ENCODE measurements around the gene PCID2.

Gene PCID2

DNA sequence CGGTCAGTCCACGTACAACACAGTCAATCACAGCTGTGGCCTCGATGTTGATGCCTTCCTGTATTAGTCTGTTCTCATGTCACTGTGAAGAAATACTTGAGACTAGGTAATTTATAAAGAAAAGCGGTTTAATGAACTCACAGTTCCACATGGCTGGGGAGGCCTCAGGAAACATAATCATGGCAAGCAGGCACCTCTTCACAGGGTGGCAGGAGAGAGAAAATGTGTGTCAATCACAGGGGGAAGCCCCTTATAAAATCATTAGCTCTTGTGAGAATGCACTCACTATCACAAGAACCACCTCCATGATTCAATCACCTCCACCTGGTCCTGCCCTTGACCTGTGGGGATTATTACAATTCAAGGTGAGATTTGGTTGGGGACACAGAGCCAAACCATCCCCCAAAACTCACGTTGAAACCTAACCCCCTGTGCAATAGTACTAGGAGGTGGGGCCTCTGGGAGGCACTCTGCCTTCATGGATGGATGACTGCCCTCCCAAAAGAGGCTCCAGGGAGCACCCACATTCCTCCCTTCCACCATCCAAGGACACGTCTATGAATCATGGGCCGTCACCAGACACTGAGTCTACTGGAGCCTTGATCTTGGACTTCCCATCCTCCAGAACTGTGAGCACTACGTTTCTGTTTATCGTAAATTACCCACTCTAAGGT, 52.4 kb downstream of the PCID2 start:
- no peak overlapping the region for H3K4me3 ChIP-seq (ENCODE audit: control insufficient read depth, low read depth, low read length)
- no peak for DNase-seq (ENCODE audit: low read depth)
- TF ChIP-seq, protein P1, sequence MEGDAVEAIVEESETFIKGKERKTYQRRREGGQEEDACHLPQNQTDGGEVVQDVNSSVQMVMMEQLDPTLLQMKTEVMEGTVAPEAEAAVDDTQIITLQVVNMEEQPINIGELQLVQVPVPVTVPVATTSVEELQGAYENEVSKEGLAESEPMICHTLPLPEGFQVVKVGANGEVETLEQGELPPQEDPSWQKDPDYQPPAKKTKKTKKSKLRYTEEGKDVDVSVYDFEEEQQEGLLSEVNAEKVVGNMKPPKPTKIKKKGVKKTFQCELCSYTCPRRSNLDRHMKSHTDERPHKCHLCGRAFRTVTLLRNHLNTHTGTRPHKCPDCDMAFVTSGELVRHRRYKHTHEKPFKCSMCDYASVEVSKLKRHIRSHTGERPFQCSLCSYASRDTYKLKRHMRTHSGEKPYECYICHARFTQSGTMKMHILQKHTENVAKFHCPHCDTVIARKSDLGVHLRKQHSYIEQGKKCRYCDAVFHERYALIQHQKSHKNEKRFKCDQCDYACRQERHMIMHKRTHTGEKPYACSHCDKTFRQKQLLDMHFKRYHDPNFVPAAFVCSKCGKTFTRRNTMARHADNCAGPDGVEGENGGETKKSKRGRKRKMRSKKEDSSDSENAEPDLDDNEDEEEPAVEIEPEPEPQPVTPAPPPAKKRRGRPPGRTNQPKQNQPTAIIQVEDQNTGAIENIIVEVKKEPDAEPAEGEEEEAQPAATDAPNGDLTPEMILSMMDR (IDR thresholded peaks at IDR 0.05; ENCODE audit: control insufficient read depth, insufficient read depth, low read depth, low read length, missing control alignments), result no peak

DNA sequence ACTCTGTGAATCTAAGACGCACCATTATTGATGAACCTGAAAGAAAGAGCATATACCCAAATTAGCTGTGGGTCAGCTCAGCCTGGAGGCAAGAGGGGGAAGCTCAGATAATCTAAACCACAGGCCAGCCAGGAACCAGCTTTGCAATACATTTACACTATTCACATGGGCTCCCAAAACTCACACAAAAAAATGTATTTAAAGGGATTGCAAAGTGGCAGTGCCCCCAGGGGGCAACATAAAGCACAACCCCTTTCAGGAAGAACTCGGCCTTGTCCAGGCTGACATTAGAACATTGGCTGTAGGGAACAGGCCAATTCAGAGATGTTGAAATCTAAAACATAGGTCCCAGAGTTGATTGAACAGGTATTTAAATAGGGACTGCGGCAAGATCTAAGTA, 53.3 kb downstream of the PCID2 start:
- H3K4me3 ChIP-seq (ENCODE audit: control insufficient read depth, low read depth, low read length), result no peak overlapping the region
- TF ChIP-seq, protein P1 (IDR thresholded peaks at IDR 0.05; ENCODE audit: control insufficient read depth, insufficient read depth, low read depth, low read length, missing control alignments), result no peak
- no peak for DNase-seq (ENCODE audit: low read depth)

DNA sequence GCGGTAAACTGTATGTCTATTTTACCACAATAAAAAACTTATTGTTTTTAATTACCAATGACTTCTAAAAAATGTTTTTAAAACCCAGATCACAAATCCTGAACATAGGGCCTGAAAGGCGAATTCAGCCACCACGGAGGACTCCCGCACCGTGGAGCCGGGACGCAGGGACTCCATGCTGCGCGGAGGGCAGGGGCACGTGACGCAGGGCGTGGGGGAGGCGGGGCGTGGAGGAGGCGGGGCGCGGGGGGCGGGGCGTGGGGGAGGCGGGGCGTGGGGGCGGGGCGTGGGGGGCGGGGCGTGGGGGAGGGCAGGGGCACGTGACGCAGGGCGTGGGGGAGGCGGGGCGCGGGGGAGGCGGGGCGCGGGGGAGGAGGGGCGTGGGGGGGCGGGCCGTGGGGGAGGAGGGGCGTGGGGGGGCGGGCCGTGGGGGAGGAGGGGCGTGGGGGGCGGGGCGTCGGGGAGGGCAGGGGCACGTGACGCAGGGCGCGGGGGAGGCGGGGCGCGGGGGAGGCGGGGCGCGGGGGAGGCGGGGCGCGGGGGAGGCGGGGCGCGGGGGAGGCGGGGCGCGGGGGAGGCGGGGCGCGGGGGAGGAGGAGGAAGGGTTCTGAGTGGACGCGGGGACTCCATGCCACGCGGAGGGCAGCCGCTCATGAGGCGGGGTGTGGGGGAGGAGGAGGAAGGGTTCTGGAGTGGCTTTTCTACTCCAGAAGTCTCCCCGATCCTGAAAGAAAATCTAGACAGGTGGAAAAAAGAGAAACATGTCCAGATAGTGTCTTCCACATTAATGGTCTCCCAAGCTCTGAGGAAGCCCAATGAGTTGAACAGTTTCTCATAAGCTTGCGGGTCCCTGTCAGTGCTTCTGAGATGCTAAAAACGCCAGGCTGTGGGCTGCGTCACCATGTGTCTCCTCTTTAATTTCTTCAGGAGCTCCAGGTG, 54.4 kb downstream of the PCID2 start:
- TF ChIP-seq, protein P1 (IDR thresholded peaks at IDR 0.05; ENCODE audit: control insufficient read depth, insufficient read depth, low read depth, low read length, missing control alignments), result no peak
- peak overlapping the region; percentile 35 for H3K4me3 ChIP-seq (ENCODE audit: control insufficient read depth, low read depth, low read length)
- no peak for DNase-seq (ENCODE audit: low read depth)

DNA sequence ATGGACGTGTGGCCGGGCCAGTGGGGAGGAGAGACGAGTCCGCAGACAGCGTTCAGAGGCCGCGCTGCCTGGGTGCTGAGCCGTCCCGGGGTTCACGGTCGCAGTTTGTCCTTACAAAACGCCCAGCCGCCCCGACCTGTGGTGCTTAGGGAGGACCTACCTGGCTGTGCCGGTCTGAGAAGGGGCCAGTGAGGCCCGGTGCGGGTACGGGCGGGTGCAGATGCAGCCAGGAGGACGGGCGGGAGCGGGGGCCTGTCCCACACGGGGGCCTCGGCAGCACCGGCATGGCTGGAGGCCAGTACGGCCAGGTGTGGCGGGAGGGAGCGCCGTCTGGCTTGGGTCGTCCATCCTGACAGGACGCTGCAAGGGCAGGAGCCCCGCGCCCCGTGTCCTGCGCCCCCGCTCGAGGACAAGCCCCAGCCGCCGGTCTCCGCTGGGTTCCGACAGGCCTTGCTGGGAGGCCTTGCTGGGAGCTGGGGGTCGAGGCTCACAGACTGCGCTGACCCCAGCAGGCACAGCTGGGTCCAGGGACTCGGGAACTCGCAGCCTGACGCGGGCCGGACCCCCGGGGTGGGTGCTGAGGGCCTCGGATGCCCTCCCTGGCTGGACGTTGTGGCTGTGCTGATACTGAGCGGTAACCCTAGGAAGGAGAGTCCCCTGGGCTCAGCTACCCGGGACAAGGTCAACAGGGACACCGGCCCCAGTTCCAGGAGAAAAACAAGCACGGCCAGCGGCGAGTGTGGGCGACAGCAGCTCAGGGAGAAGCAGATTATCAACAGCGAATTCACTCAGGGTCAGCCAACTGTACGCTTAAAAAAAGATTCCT, 55.3 kb downstream of the PCID2 start:
- peak overlapping the region; percentile 35 for H3K4me3 ChIP-seq (ENCODE audit: control insufficient read depth, low read depth, low read length)
- TF ChIP-seq, protein P1 (IDR thresholded peaks at IDR 0.05; ENCODE audit: control insufficient read depth, insufficient read depth, low read depth, low read length, missing control alignments), result no peak
- no peak for DNase-seq (ENCODE audit: low read depth)

DNA sequence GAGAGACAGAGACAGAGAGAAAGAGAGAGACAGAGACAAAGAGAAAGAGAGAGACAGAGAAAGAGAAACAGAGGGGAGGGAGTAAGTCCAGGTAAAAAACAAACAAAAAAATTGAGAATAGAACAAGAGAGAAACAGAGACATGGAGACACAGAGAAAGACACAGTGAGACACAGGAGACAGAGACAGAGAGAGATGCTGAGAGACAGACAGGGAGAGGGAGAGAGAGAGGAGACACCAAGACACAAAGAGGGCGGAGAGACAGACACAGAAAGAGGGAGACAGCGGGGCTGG, 55.8 kb downstream of the PCID2 start:
- TF ChIP-seq, protein P1 (IDR thresholded peaks at IDR 0.05; ENCODE audit: control insufficient read depth, insufficient read depth, low read depth, low read length, missing control alignments), result no peak
- DNase-seq (ENCODE audit: low read depth), result no peak
- no peak overlapping the region for H3K4me3 ChIP-seq (ENCODE audit: control insufficient read depth, low read depth, low read length)
